ENCODE measurements around the gene NHSL1. TPM values are rescaled to one million over a fixed set of nuclear protein-coding genes. Genes with fewer than 3 reads are reported as not detected.

Gene NHSL1
- total RNA-seq, 2 experiments from 2014 or later = 2.7 to 10.6 TPM

DNA sequence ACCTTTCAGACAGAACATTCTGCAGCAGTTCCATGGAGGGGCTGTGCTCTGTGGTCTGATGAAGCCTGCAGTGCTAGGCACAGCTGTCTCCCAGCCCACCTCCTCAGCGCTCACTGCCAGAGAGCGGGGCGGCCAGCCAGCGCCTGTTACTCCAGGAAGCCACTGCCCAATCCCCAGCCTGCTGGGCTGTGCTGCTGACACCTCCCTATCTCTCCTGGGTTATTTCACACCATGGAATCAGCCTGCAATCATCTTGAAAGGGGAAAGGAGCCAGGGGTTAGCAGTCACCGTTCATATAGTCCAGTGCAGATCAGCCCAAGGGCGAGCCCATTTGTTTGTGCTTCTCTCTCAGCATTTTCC, 46.3 kb upstream of the NHSL1 start:
- Histone ChIP-seq H3K36me3 (ENCODE audit: insufficient read depth, low read length) (no peaks in the 10 kb centered on the region), H3K4me2 (ENCODE audit: low read length) (no peak overlapping the region), H3K4me3 (ENCODE audit: low read depth, low read length, poor library complexity, severe bottlenecking) (no peak overlapping the region), H3K9me2 (ENCODE audit: insufficient read depth, low read length) (no peaks in the 10 kb centered on the region), H3K4me1 (ENCODE audit: insufficient read depth, low read length, poor library complexity, severe bottlenecking) (no peaks in the 10 kb centered on the region), H3K9me3 (ENCODE audit: low read length) (no peaks in the 10 kb centered on the region), H4K20me1 (ENCODE audit: insufficient read depth, low read length) (no peaks in the 10 kb centered on the region), H3K27ac (ENCODE audit: low read depth, low read length, poor library complexity, severe bottlenecking) (no peak overlapping the region), H3K79me2 (ENCODE audit: insufficient read depth, low read depth, low read length) (no peaks in the 10 kb centered on the region), H2AFZ (ENCODE audit: low read length) (no peak overlapping the region)
- TF ChIP-seq, protein P1, sequence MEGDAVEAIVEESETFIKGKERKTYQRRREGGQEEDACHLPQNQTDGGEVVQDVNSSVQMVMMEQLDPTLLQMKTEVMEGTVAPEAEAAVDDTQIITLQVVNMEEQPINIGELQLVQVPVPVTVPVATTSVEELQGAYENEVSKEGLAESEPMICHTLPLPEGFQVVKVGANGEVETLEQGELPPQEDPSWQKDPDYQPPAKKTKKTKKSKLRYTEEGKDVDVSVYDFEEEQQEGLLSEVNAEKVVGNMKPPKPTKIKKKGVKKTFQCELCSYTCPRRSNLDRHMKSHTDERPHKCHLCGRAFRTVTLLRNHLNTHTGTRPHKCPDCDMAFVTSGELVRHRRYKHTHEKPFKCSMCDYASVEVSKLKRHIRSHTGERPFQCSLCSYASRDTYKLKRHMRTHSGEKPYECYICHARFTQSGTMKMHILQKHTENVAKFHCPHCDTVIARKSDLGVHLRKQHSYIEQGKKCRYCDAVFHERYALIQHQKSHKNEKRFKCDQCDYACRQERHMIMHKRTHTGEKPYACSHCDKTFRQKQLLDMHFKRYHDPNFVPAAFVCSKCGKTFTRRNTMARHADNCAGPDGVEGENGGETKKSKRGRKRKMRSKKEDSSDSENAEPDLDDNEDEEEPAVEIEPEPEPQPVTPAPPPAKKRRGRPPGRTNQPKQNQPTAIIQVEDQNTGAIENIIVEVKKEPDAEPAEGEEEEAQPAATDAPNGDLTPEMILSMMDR (conservative IDR thresholded peaks at IDR 0.05; ENCODE audit: low read length) = no peak
- no peak for TF ChIP-seq EZH2phosphoT487 (IDR thresholded peaks at IDR 0.05; ENCODE audit: borderline replicate concordance, low read depth, low read length)
- CTCF ChIA-PET (ENCODE audit: unreplicated experiment) = no interaction called here
- BruUV-seq (replicated peaks) = no TSS peak
- no peak for DNase-seq (ENCODE audit: low spot score)
- intact Hi-C loops (cut with micrococcal nuclease; ENCODE audit: unreplicated experiment) = no loop called here
- POLR2A ChIA-PET = interaction anchor here (0.6 kb wide), 1 partner anchor 196 kb away, joined by 3 read pairs; no protein-coding TSS in a partner anchor

DNA sequence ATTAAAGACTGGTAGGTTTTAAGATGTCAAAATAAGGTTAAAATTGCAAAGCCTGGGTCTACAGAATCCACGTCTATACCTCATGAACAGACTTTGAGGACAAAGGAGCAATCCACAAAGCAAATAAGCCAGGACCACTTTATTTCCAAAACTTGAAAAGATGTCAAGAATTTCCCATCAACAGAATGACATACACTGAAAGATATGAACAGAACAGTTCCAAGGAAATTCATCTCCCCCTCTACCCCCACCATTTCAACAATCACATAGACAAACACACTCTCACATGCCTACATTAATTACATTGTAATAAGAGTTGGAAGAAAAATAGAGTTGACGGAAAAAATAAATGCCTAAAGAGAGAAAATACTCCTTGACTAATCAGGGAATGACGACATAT, 45.2 kb upstream of the NHSL1 start:
- H3K4me2 ChIP-seq (ENCODE audit: low read length) = no peak overlapping the region
- H3K4me3 ChIP-seq (ENCODE audit: low read depth, low read length, poor library complexity, severe bottlenecking) = no peak overlapping the region
- no peaks in the 10 kb centered on the region for H3K9me2 ChIP-seq (ENCODE audit: insufficient read depth, low read length)
- no peak overlapping the region for H3K27ac ChIP-seq (ENCODE audit: low read depth, low read length, poor library complexity, severe bottlenecking)
- H3K36me3 ChIP-seq (ENCODE audit: insufficient read depth, low read length) = no peaks in the 10 kb centered on the region
- TF ChIP-seq EZH2phosphoT487 (IDR thresholded peaks at IDR 0.05; ENCODE audit: borderline replicate concordance, low read depth, low read length) = no peak
- TF ChIP-seq, protein P1 (conservative IDR thresholded peaks at IDR 0.05; ENCODE audit: low read length) = no peak
- intact Hi-C loops (cut with micrococcal nuclease; ENCODE audit: unreplicated experiment) = no loop called here
- no peaks in the 10 kb centered on the region for H3K79me2 ChIP-seq (ENCODE audit: insufficient read depth, low read depth, low read length)
- no TSS peak for BruUV-seq (replicated peaks)
- no peak overlapping the region for H2AFZ ChIP-seq (ENCODE audit: low read length)
- POLR2A ChIA-PET = no interaction called here
- no peak for DNase-seq (ENCODE audit: low spot score)
- H3K4me1 ChIP-seq (ENCODE audit: insufficient read depth, low read length, poor library complexity, severe bottlenecking) = no peaks in the 10 kb centered on the region
- CTCF ChIA-PET (ENCODE audit: unreplicated experiment) = no interaction called here
- no peaks in the 10 kb centered on the region for H3K9me3 ChIP-seq (ENCODE audit: low read length)
- no peaks in the 10 kb centered on the region for H4K20me1 ChIP-seq (ENCODE audit: insufficient read depth, low read length)

DNA sequence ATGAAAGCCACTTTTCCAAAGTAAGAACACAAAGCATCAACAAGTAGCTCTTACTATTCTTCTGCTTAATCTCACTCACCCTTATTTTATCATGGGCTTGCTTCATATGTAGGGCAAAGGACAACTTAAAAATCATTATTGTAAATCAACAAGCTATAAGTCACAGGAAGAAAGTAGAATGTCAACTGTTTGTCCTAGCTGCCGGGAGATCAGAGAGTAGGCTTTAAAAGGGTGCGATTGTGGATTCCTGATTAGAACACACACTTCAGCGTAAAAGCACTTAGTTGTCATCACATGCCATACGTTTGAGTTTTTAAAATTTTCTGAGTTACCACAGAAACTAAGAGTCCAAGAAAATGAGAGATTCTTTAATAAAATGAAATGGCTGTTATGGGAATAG, 44.4 kb upstream of the NHSL1 start:
- H3K79me2 ChIP-seq (ENCODE audit: insufficient read depth, low read depth, low read length) = no peaks in the 10 kb centered on the region
- no peaks in the 10 kb centered on the region for H3K36me3 ChIP-seq (ENCODE audit: insufficient read depth, low read length)
- BruUV-seq (replicated peaks) = no TSS peak
- no peak for TF ChIP-seq EZH2phosphoT487 (IDR thresholded peaks at IDR 0.05; ENCODE audit: borderline replicate concordance, low read depth, low read length)
- TF ChIP-seq, protein P1 (conservative IDR thresholded peaks at IDR 0.05; ENCODE audit: low read length) = no peak
- H3K9me3 ChIP-seq (ENCODE audit: low read length) = no peaks in the 10 kb centered on the region
- no peak overlapping the region for H3K4me2 ChIP-seq (ENCODE audit: low read length)
- DNase-seq (ENCODE audit: low spot score) = no peak
- H2AFZ ChIP-seq (ENCODE audit: low read length) = no peak overlapping the region
- H3K4me1 ChIP-seq (ENCODE audit: insufficient read depth, low read length, poor library complexity, severe bottlenecking) = no peaks in the 10 kb centered on the region
- H3K9me2 ChIP-seq (ENCODE audit: insufficient read depth, low read length) = no peaks in the 10 kb centered on the region
- ChIA-PET POLR2A (no interaction called here), CTCF (ENCODE audit: unreplicated experiment) (no interaction called here)
- H3K4me3 ChIP-seq (ENCODE audit: low read depth, low read length, poor library complexity, severe bottlenecking) = no peak overlapping the region
- H3K27ac ChIP-seq (ENCODE audit: low read depth, low read length, poor library complexity, severe bottlenecking) = no peak overlapping the region
- no peaks in the 10 kb centered on the region for H4K20me1 ChIP-seq (ENCODE audit: insufficient read depth, low read length)
- intact Hi-C loops (cut with micrococcal nuclease; ENCODE audit: unreplicated experiment) = no loop called here
